Neural cell (in vitro differentiated cells): ENCODE measurements around the gene CDH4. TPM values are rescaled to one million over a fixed set of nuclear protein-coding genes. Genes with fewer than 3 reads are reported as not detected.

Source experiments
- H2AFZ ChIP-seq: fragments of 200-600, 300-800 bp; sonication (generic), shearing (Covaris generic); 2 replicates; pipeline ENCODE4 v1.6.0; 2014; ENCODE audit warnings: low read depth, mild to moderate bottlenecking, antibody characterized with exemption, low read length, moderate library complexity
- H3F3A ChIP-seq: fragments of 200-600 bp; shearing (Covaris generic); 2 replicates; pipeline ENCODE4 v1.6.1; 2016; ENCODE audit warnings: mild to moderate bottlenecking, moderate library complexity, mixed read lengths, antibody characterized with exemption, low read length; ENCODE audit not compliant: insufficient read depth, poor library complexity, severe bottlenecking
- H3K27ac ChIP-seq: fragments of 200-600, 300-800 bp; sonication (generic), shearing (Covaris generic); 2 replicates; pipeline ENCODE4 v1.5.1; 2014; ENCODE audit warnings: mild to moderate bottlenecking, low read length, moderate library complexity
- H3K27me3 ChIP-seq: fragments of 300-800, 200-600 bp; sonication (generic), shearing (Covaris generic); 2 replicates; pipeline ENCODE4 v1.6.0; 2014; ENCODE audit warnings: mild to moderate bottlenecking, low read depth, low read length, moderate library complexity; ENCODE audit not compliant: insufficient read depth
- H3K36me3 ChIP-seq: fragments of 300-800, 200-600 bp; sonication (generic), shearing (Covaris generic); 2 replicates; pipeline ENCODE4 v1.5.1; 2014; ENCODE audit warnings: mild to moderate bottlenecking, antibody characterized with exemption, low read length, moderate library complexity; ENCODE audit not compliant: insufficient read depth
- H3K4me2 ChIP-seq: fragments of 300-800, 200-600 bp; sonication (generic), shearing (Covaris generic); 2 replicates; pipeline ENCODE4 v1.6.0; 2014; ENCODE audit warnings: mild to moderate bottlenecking, low read length
- H3K4me3 ChIP-seq: fragments of 300-800, 200-600 bp; sonication (generic), shearing (Covaris generic); 2 replicates; pipeline ENCODE4 v1.5.1; 2014; ENCODE audit warnings: mild to moderate bottlenecking, low read length, moderate library complexity
- H3K79me2 ChIP-seq: fragments of 200-600 bp; shearing (Covaris generic); replicated peaks from 2 replicates; pipeline ENCODE4 v1.6.0; 2014; ENCODE audit warnings: mild to moderate bottlenecking, low read length, moderate library complexity; ENCODE audit not compliant: insufficient read depth
- H3K9ac ChIP-seq: fragments of 300-800, 200-600 bp; sonication (generic), shearing (Covaris generic); 2 replicates; pipeline ENCODE4 v1.6.1; 2016; ENCODE audit warnings: mild to moderate bottlenecking, low read length, mixed read lengths
- H3K9me2 ChIP-seq: fragments of 200-600 bp; shearing (Covaris generic); 2 replicates; pipeline ENCODE4 v1.6.1; 2016; ENCODE audit warnings: mild to moderate bottlenecking, low read length, mixed read lengths; ENCODE audit not compliant: insufficient read depth
- H3K9me3 ChIP-seq: fragments of 200-600, 300-800 bp; sonication (generic), shearing (Covaris generic); 2 replicates; pipeline ENCODE4 v1.6.1; 2016; ENCODE audit warnings: mild to moderate bottlenecking, mixed run types, low read length, moderate library complexity, mixed read lengths
- H4K20me1 ChIP-seq: fragments of 200-600 bp; shearing (Covaris generic); 2 replicates; pipeline ENCODE4 v1.6.1; 2016; ENCODE audit warnings: mild to moderate bottlenecking, mixed run types; ENCODE audit not compliant: insufficient read depth
- EP300 ChIP-seq: fragments of 450-650 bp; conservative IDR thresholded peaks from 2 replicates; pipeline ENCODE4 v1.6.1; 2014; ENCODE audit warnings: antibody characterized with exemption, mild to moderate bottlenecking, moderate library complexity; ENCODE audit not compliant: poor library complexity, severe bottlenecking
- EZH2 ChIP-seq: fragments of 200-600, 300-800 bp; shearing (Covaris generic), sonication (generic); IDR thresholded peaks from 2 replicates; pipeline ENCODE4 v1.6.1; 2014; ENCODE audit warnings: antibody characterized with exemption, low read length, borderline replicate concordance, mild to moderate bottlenecking; ENCODE audit not compliant: insufficient read depth, poor library complexity, severe bottlenecking
- MXI1 ChIP-seq: fragments of 450-650 bp; conservative IDR thresholded peaks from 2 replicates; pipeline ENCODE4 v1.6.1; 2014; ENCODE audit warnings: antibody characterized with exemption, mild to moderate bottlenecking; ENCODE audit not compliant: poor library complexity, severe bottlenecking
- POLR2AphosphoS5 ChIP-seq: IDR thresholded peaks from 2 replicates; pipeline ENCODE4 v1.6.1; 2012
- RAD21 ChIP-seq: fragments of 450-650 bp; conservative IDR thresholded peaks from 2 replicates; pipeline ENCODE4 v1.6.1; 2014; ENCODE audit warnings: antibody characterized with exemption, mild to moderate bottlenecking, moderate library complexity
- SMC3 ChIP-seq: fragments of 450-650 bp; conservative IDR thresholded peaks from 2 replicates; pipeline ENCODE4 v1.6.1; 2014; ENCODE audit warnings: antibody characterized with exemption, mild to moderate bottlenecking, moderate library complexity; ENCODE audit not compliant: poor library complexity
- TAF1 ChIP-seq: IDR thresholded peaks from 2 replicates; pipeline ENCODE4 v1.6.1; 2012; ENCODE audit warnings: low read depth
- polyA plus RNA-seq: library from polyadenylated mRNA; depleted of rRNA; stranded (reverse); fragments of >200 nt; gene quantifications from 2 replicates; pipeline ENCODE4 v1.2.3, GENCODE V29; 2014
- TF ChIP-seq, protein P1 (sequence below): fragments of 450-650 bp; IDR thresholded peaks from 2 replicates; pipeline ENCODE4 v1.5.1; 2014; ENCODE audit warnings: antibody characterized with exemption, mild to moderate bottlenecking, moderate library complexity; ENCODE audit not compliant: poor library complexity, severe bottlenecking
- TF ChIP-seq, protein P2 (sequence below): IDR thresholded peaks from 2 replicates; pipeline ENCODE4 v1.6.1; 2012; ENCODE audit warnings: borderline replicate concordance

Gene CDH4
- polyA plus RNA-seq, 1 donor from 2014 or later = 24.6 TPM

DNA sequence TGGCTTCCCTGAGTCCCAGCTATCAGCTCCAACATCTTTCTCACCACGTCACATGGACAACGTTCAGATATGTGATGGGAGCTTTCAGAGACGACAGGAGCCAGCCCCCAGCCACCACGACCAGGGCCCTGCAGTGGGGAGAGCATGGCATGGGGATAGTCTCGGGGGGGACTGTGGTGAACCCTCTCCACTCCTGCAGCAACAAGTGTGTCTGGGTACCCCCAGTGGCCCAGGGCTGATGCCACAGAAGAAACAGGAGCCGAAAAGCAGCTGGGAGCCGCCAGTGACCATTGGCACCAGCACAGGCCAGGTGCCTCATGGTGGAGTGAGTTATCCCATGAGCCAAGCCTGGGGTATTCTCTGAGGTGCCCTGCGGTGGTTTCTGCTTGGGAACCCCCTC is 473.9 kb downstream of the CDH4 start:
- no peaks in the 10 kb centered on the region for H3K27me3 ChIP-seq
- no peak overlapping the region for H2AFZ ChIP-seq
- no peak overlapping the region for H3K4me3 ChIP-seq
- no peaks in the 10 kb centered on the region for H3K9me2 ChIP-seq
- H3K9ac ChIP-seq = no peak overlapping the region
- no peaks in the 10 kb centered on the region for H4K20me1 ChIP-seq
- H3K27ac ChIP-seq = no peak overlapping the region
- TF ChIP-seq POLR2AphosphoS5 (no peak), MXI1 (no peak), SMC3 (no peak), EZH2 (no peak), TAF1 (no peak), RAD21 (no peak), EP300 (no peak)
- TF ChIP-seq, protein P1, sequence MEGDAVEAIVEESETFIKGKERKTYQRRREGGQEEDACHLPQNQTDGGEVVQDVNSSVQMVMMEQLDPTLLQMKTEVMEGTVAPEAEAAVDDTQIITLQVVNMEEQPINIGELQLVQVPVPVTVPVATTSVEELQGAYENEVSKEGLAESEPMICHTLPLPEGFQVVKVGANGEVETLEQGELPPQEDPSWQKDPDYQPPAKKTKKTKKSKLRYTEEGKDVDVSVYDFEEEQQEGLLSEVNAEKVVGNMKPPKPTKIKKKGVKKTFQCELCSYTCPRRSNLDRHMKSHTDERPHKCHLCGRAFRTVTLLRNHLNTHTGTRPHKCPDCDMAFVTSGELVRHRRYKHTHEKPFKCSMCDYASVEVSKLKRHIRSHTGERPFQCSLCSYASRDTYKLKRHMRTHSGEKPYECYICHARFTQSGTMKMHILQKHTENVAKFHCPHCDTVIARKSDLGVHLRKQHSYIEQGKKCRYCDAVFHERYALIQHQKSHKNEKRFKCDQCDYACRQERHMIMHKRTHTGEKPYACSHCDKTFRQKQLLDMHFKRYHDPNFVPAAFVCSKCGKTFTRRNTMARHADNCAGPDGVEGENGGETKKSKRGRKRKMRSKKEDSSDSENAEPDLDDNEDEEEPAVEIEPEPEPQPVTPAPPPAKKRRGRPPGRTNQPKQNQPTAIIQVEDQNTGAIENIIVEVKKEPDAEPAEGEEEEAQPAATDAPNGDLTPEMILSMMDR = no peak
- TF ChIP-seq, protein P2, sequence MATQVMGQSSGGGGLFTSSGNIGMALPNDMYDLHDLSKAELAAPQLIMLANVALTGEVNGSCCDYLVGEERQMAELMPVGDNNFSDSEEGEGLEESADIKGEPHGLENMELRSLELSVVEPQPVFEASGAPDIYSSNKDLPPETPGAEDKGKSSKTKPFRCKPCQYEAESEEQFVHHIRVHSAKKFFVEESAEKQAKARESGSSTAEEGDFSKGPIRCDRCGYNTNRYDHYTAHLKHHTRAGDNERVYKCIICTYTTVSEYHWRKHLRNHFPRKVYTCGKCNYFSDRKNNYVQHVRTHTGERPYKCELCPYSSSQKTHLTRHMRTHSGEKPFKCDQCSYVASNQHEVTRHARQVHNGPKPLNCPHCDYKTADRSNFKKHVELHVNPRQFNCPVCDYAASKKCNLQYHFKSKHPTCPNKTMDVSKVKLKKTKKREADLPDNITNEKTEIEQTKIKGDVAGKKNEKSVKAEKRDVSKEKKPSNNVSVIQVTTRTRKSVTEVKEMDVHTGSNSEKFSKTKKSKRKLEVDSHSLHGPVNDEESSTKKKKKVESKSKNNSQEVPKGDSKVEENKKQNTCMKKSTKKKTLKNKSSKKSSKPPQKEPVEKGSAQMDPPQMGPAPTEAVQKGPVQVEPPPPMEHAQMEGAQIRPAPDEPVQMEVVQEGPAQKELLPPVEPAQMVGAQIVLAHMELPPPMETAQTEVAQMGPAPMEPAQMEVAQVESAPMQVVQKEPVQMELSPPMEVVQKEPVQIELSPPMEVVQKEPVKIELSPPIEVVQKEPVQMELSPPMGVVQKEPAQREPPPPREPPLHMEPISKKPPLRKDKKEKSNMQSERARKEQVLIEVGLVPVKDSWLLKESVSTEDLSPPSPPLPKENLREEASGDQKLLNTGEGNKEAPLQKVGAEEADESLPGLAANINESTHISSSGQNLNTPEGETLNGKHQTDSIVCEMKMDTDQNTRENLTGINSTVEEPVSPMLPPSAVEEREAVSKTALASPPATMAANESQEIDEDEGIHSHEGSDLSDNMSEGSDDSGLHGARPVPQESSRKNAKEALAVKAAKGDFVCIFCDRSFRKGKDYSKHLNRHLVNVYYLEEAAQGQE = no peak
- H3K36me3 ChIP-seq = peaks cover 5% of the 10 kb centered on the region
- H3F3A ChIP-seq = no peaks in the 10 kb centered on the region
- H3K9me3 ChIP-seq = no peaks in the 10 kb centered on the region
- no peak overlapping the region for H3K4me2 ChIP-seq
- no peaks in the 10 kb centered on the region for H3K79me2 ChIP-seq

DNA sequence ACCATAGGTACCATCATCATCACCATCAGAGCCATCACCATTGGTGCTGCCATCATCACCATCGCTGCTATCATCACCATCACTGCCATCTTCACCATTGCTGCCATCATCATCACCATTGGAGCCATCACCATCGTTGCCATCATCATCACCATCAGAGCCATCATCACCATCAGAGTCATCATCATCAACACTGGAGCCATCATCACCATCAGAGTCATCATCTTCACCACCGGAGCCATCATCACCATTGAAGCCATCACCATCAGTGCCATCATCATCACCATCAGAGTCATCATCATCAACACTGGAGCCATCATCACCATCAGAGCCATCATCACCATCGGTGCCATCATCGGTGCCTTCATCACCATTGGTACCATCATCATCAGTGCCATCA is 474.9 kb downstream of the CDH4 start:
- Histone ChIP-seq H3K9ac (no peak overlapping the region), H3K4me2 (no peak overlapping the region), H4K20me1 (no peaks in the 10 kb centered on the region), H3K79me2 (no peaks in the 10 kb centered on the region), H3K36me3 (peaks cover 5% of the 10 kb centered on the region), H3K9me2 (no peaks in the 10 kb centered on the region), H3K9me3 (no peaks in the 10 kb centered on the region), H3K27ac (no peak overlapping the region), H3F3A (no peaks in the 10 kb centered on the region), H2AFZ (no peak overlapping the region), H3K4me3 (no peak overlapping the region), H3K27me3 (no peaks in the 10 kb centered on the region)
- TF ChIP-seq RAD21 (no peak), MXI1 (no peak), EZH2 (no peak), SMC3 (no peak), POLR2AphosphoS5 (no peak), TAF1 (no peak)
- TF ChIP-seq, protein P1 = no peak
- TF ChIP-seq, protein P2 = no peak
